MM.1S (cell line): ENCODE measurements around the gene DPH7.
"Not testable (repeated sequence)": the region's sequence is repeated elsewhere in the genome, so short reads cannot be mapped to it uniquely, and the experiment has no call there.

ENCODE experiments used
- DNase-seq: peaks from one replicate; pipeline ENCODE4 v3.0.0-alpha.2; 2015
- H2AFZ ChIP-seq: fragments of 300-600 bp; sonication (generic); 2 replicates; pipeline ENCODE4 v1.6.0; 2016; ENCODE audit warnings: antibody characterized with exemption, low read length
- H3F3A ChIP-seq: fragments of 300-600 bp; sonication (generic); 2 replicates; pipeline ENCODE4 v1.6.1; 2016; ENCODE audit warnings: mild to moderate bottlenecking, antibody characterized with exemption, low read length, moderate library complexity, mixed read lengths; ENCODE audit not compliant: insufficient read depth
- H3K27ac ChIP-seq: fragments of 300-600 bp; sonication (generic); 2 replicates; pipeline ENCODE4 v1.5.1; 2016; ENCODE audit warnings: mild to moderate bottlenecking, low read length
- H3K27me3 ChIP-seq: fragments of 300-600 bp; sonication (generic); replicated peaks from 2 replicates; pipeline ENCODE4 v1.6.0; 2016; ENCODE audit warnings: low read length; ENCODE audit not compliant: insufficient read depth
- H3K36me3 ChIP-seq: fragments of 300-600 bp; sonication (generic); replicated peaks from 2 replicates; pipeline ENCODE4 v1.6.1; 2016; ENCODE audit warnings: mild to moderate bottlenecking, low read length, mixed read lengths; ENCODE audit not compliant: insufficient read depth
- H3K4me1 ChIP-seq: fragments of 300-600 bp; sonication (generic); 2 replicates; pipeline ENCODE4 v1.6.1; 2016; ENCODE audit warnings: low read length, mixed read lengths
- H3K4me2 ChIP-seq: fragments of 300-600 bp; sonication (generic); 2 replicates; pipeline ENCODE4 v1.6.0; 2016; ENCODE audit warnings: low read depth, low read length
- H3K4me3 ChIP-seq: fragments of 300-600 bp; sonication (generic); 2 replicates; pipeline ENCODE4 v1.5.1; 2016; ENCODE audit warnings: low read length, mixed read lengths
- H3K79me2 ChIP-seq: fragments of 300-600 bp; sonication (generic); 2 replicates; pipeline ENCODE4 v1.6.1; 2016; ENCODE audit warnings: mixed run types, low read length, mixed read lengths
- H3K9ac ChIP-seq: fragments of 300-600 bp; sonication (generic); 2 replicates; pipeline ENCODE4 v1.6.1; 2016; ENCODE audit warnings: low read length, mixed read lengths
- H3K9me2 ChIP-seq: fragments of 300-600 bp; sonication (generic); replicated peaks from 2 replicates; pipeline ENCODE4 v1.6.1; 2016; ENCODE audit warnings: mild to moderate bottlenecking, low read length, mixed read lengths; ENCODE audit not compliant: insufficient read depth
- H3K9me3 ChIP-seq: fragments of 300-600 bp; sonication (generic); replicated peaks from 2 replicates; pipeline ENCODE4 v1.6.1; 2016; ENCODE audit warnings: mild to moderate bottlenecking, low read length, mixed read lengths; ENCODE audit not compliant: insufficient read depth
- H4K20me1 ChIP-seq: fragments of 300-600 bp; sonication (generic); 2 replicates; pipeline ENCODE4 v1.6.1; 2016; ENCODE audit warnings: mild to moderate bottlenecking, low read length, moderate library complexity, mixed read lengths; ENCODE audit not compliant: insufficient read depth
- EZH2 ChIP-seq: fragments of 300-600 bp; sonication (generic); optimal IDR thresholded peaks from 2 replicates; pipeline ENCODE3; 2017; ENCODE audit warnings: low read depth, mild to moderate bottlenecking, antibody characterized with exemption, low read length, mixed read lengths
- EZH2phosphoT487 ChIP-seq: fragments of 300-600 bp; sonication (generic); IDR thresholded peaks from 2 replicates; pipeline ENCODE4 v1.6.1; 2018; ENCODE audit warnings: antibody characterized with exemption, low read length
- TF ChIP-seq, protein P1 (sequence below): fragments of 300-600 bp; sonication (generic); IDR thresholded peaks from 2 replicates; pipeline ENCODE4 v1.5.1; 2016; ENCODE audit warnings: antibody characterized with exemption, low read length, mixed read lengths

Gene DPH7

DNA sequence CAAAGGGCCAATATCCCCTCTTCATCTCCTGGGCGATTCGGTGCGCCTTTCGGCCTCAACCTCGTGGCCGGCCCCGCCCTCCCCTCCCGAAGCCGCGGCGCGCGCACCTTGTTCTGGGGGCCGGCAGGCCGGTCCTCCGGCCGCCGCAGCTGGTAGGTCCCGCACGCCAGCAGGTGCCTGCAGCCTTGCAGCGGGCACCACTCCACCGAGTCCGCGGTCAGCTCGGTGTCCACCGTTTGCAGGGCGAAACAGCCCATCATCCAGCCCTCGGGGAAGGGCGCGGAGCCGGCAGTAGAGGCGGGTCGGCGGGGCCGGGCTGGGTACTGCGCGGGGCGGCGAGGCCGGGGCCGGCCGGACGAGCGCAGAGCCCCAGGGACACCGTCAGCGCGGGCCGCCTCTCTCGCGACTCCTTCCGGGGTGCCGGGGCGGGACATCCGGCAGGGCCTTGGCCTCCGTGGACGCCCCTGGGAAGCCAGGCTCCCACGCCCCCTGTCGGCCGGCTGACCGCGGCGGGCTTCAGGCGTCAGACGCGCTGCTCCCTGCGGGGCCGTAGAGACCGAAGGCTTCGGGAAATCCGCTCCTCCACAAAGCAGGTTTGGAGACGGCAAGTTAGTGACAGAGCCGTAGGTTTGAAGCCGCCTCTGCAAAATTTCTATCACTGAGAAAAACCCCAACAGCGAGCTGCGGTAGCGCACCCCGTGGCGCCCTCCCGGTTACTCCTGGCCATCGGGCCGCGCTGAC is at the start of gene DPH7:
TSS of gene DPH7 (minus strand) at position 408 of the 741 bp plus-strand sequence. CDS start at position 260, 148 bp downstream.
- Histone ChIP-seq H3K4me2 (peak within 1 kb of the TSS; percentile 92), H3K9ac (peak within 1 kb of the TSS; percentile 94), H2AFZ (peak within 1 kb of the TSS; percentile 59; the same call in 1 of the 2 replicates), H3K27ac (peak within 1 kb of the TSS; percentile 94), H3K4me3 (peak within 1 kb of the TSS; percentile 94), H3F3A (peaks cover 26% of the 10 kb centered on the region), H3K79me2 (peaks cover 44% of the 10 kb centered on the region), H3K27me3 (no peaks in the 10 kb centered on the region), H3K4me1 (peaks cover 34% of the 10 kb centered on the region), H4K20me1 (no peaks in the 10 kb centered on the region), H3K9me3 (no peaks in the 10 kb centered on the region), H3K36me3 (peaks cover 5% of the 10 kb centered on the region; the same call in 1 of the 2 replicates), H3K9me2 (no peaks in the 10 kb centered on the region)
- TF ChIP-seq, protein P1, sequence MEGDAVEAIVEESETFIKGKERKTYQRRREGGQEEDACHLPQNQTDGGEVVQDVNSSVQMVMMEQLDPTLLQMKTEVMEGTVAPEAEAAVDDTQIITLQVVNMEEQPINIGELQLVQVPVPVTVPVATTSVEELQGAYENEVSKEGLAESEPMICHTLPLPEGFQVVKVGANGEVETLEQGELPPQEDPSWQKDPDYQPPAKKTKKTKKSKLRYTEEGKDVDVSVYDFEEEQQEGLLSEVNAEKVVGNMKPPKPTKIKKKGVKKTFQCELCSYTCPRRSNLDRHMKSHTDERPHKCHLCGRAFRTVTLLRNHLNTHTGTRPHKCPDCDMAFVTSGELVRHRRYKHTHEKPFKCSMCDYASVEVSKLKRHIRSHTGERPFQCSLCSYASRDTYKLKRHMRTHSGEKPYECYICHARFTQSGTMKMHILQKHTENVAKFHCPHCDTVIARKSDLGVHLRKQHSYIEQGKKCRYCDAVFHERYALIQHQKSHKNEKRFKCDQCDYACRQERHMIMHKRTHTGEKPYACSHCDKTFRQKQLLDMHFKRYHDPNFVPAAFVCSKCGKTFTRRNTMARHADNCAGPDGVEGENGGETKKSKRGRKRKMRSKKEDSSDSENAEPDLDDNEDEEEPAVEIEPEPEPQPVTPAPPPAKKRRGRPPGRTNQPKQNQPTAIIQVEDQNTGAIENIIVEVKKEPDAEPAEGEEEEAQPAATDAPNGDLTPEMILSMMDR, result peak; percentile 88
- TF ChIP-seq EZH2, result no peak
- DNase-seq, result peak; percentile 95

DNA sequence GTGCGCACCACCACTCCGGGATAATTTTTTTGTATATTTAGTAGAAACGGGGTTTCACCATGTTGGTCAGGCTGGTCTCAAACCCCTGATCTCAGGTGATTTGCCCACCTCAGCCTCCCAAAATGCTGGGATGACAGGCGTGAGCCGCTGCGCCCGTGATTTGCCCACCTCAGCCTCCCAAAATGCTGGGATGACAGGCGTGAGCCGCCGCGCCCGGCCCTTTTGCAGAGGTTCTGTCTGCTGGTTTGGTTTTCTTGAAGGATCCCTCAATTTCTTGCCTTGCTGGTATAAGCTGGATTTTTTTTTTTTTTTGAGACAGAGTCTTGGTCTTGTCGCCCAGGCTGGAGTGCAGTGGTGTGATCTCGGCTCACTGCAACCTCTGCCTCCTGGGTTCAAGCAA is 48.7 kb upstream of the DPH7 start:
- not testable (repeated sequence) for H3K9me2 ChIP-seq, H3K4me3 ChIP-seq, H4K20me1 ChIP-seq, H3K4me1 ChIP-seq, H3K27me3 ChIP-seq, H3K9me3 ChIP-seq, H3F3A ChIP-seq, H3K36me3 ChIP-seq, H3K9ac ChIP-seq, H3K27ac ChIP-seq, H3K4me2 ChIP-seq, DNase-seq, H2AFZ ChIP-seq
- peaks cover 99% of the 10 kb centered on the region for H3K79me2 ChIP-seq

- Histone ChIP-seq H3K9ac (no peak overlapping the region), H4K20me1 (no peaks in the 10 kb centered on the region), H3K4me2 (no peak overlapping the region), H3K9me2 (no peaks in the 10 kb centered on the region), H3F3A (no peaks in the 10 kb centered on the region), H3K36me3 (no peaks in the 10 kb centered on the region), H3K4me3 (no peak overlapping the region), H3K79me2 (peaks cover 99% of the 10 kb centered on the region), H3K4me1 (no peaks in the 10 kb centered on the region; the same call in 1 of the 2 replicates), H2AFZ (no peak overlapping the region), H3K27ac (no peak overlapping the region), H3K9me3 (no peaks in the 10 kb centered on the region), H3K27me3 (no peaks in the 10 kb centered on the region)
- TF ChIP-seq, protein P1, result no peak
- no peak for TF ChIP-seq EZH2phosphoT487
- TF ChIP-seq EZH2, result no peak
- DNase-seq, result no peak
Measured at GRCh38 chr9:137626464-137626863, 47.7 kb upstream of the DPH7 start.

- H3K27ac ChIP-seq, DNase-seq, H3K9me3 ChIP-seq, H3K27me3 ChIP-seq, H2AFZ ChIP-seq, H3K36me3 ChIP-seq, H3K4me3 ChIP-seq, H3K9me2 ChIP-seq, H3K9ac ChIP-seq, H3F3A ChIP-seq, H4K20me1 ChIP-seq, H3K4me2 ChIP-seq: not testable (repeated sequence)
- H3K79me2 ChIP-seq, result peaks cover 93% of the 10 kb centered on the region
- peaks cover 14% of the 10 kb centered on the region for H3K4me1 ChIP-seq
Measured at GRCh38 chr9:137622211-137622610, 43.5 kb upstream of the DPH7 start.
